ENCODE results near the gene LSM7. TPM values are rescaled to one million over a fixed set of nuclear protein-coding genes. Genes with fewer than 3 reads are reported as not detected.

The LSM7 gene
- total RNA-seq, 6 experiments from 2014 or later: 92.1 to 137 (median 118) TPM

GRCh38 chr19:2275588-2276428 is 52.6 kb downstream of the LSM7 start:
- Mint-ChIP-seq H3K9me3 (no peaks in the 10 kb centered on the region), H3K36me3 (ENCODE audit: low read depth) (peaks cover 30% of the 10 kb centered on the region), H3K4me1 (ENCODE audit: low read depth) (peaks cover 36% of the 10 kb centered on the region), H3K4me3 (no peak overlapping the region), H3K27ac (no peak overlapping the region), H3K27me3 (ENCODE audit: insufficient read depth) (peaks cover 26% of the 10 kb centered on the region)
- DNase-seq: no peak
- no peak for TF ChIP-seq CTCF (IDR thresholded peaks at IDR 0.05)

GRCh38 chr19:2274931-2275535 is 53.4 kb downstream of the LSM7 start:
- H3K4me1 Mint-ChIP-seq (ENCODE audit: low read depth): peaks cover 36% of the 10 kb centered on the region
- peaks cover 29% of the 10 kb centered on the region for H3K27me3 Mint-ChIP-seq (ENCODE audit: insufficient read depth)
- peak overlapping the region; percentile 71 for H3K4me3 Mint-ChIP-seq
- TF ChIP-seq CTCF (IDR thresholded peaks at IDR 0.05): peak; percentile 78
- peaks cover 30% of the 10 kb centered on the region for H3K36me3 Mint-ChIP-seq (ENCODE audit: low read depth)
- H3K27ac Mint-ChIP-seq: peak overlapping the region; percentile 73
- H3K9me3 Mint-ChIP-seq: no peaks in the 10 kb centered on the region
- peak; percentile 70 for DNase-seq

- no peaks in the 10 kb centered on the region for H3K9me3 Mint-ChIP-seq
- H3K4me1 Mint-ChIP-seq (ENCODE audit: low read depth): peaks cover 36% of the 10 kb centered on the region
- H3K36me3 Mint-ChIP-seq (ENCODE audit: low read depth): peaks cover 34% of the 10 kb centered on the region
- H3K27ac Mint-ChIP-seq: peak overlapping the region; percentile 82
- no peak for TF ChIP-seq CTCF (IDR thresholded peaks at IDR 0.05)
- peak overlapping the region; percentile 74 for H3K4me3 Mint-ChIP-seq
- H3K27me3 Mint-ChIP-seq (ENCODE audit: insufficient read depth): peaks cover 32% of the 10 kb centered on the region
- no peak for DNase-seq
Measured at GRCh38 chr19:2274185-2274711, 54.1 kb downstream of the LSM7 start.

- DNase-seq: peak; percentile 40
- peaks cover 30% of the 10 kb centered on the region for H3K27me3 Mint-ChIP-seq (ENCODE audit: insufficient read depth)
- peak; percentile 100 for TF ChIP-seq CTCF (IDR thresholded peaks at IDR 0.05)
- peak overlapping the region; percentile 74 for H3K4me3 Mint-ChIP-seq
- no peaks in the 10 kb centered on the region for H3K9me3 Mint-ChIP-seq
- H3K27ac Mint-ChIP-seq: peak overlapping the region; percentile 82
- peaks cover 36% of the 10 kb centered on the region for H3K4me1 Mint-ChIP-seq (ENCODE audit: low read depth)
- peaks cover 34% of the 10 kb centered on the region for H3K36me3 Mint-ChIP-seq (ENCODE audit: low read depth)
Measured at GRCh38 chr19:2273356-2274184, 54.8 kb downstream of the LSM7 start.

Other genes with a start within 250 kb of the LSM7 start
- 10 to 100 TPM; 47.1 to 52.6 (median 51.2) TPM for gene MOB3A, start 232.3 kb downstream of the LSM7 start, total RNA-seq (2021; fragmentation: NEBNext Ultra II Directional; extraction: Animal tissue kit (Norgen Biotek cat#: 25700))
- gene IZUMO4, start 231.7 kb downstream of the LSM7 start, total RNA-seq (2021; fragmentation: NEBNext Ultra II Directional; extraction: Animal tissue kit (Norgen Biotek cat#: 25700)): 1 to 10 TPM in 5 of 6 experiments, under 1 TPM in 1; 0.68 to 1.9 (median 1.5) TPM
- gene AP3D1, start 177.0 kb downstream of the LSM7 start, total RNA-seq (2021; fragmentation: NEBNext Ultra II Directional; extraction: Animal tissue kit (Norgen Biotek cat#: 25700)): 100 to 1,000 TPM; 139 to 169 (median 151) TPM
- gene DOT1L, start 164.7 kb downstream of the LSM7 start, total RNA-seq (2021; fragmentation: NEBNext Ultra II Directional; extraction: Animal tissue kit (Norgen Biotek cat#: 25700)): 10 to 100 TPM; 18.5 to 22.9 (median 21.3) TPM
- 10 to 100 TPM; 45.9 to 57.3 (median 50.2) TPM for gene PLEKHJ1, start 92.3 kb downstream of the LSM7 start, total RNA-seq (2021; fragmentation: NEBNext Ultra II Directional; extraction: Animal tissue kit (Norgen Biotek cat#: 25700))
- 10 to 100 TPM; 48.7 to 60.6 (median 54.8) TPM for gene SF3A2, start 91.8 kb downstream of the LSM7 start, total RNA-seq (2021; fragmentation: NEBNext Ultra II Directional; extraction: Animal tissue kit (Norgen Biotek cat#: 25700))
- gene AMH, start 79.3 kb downstream of the LSM7 start, total RNA-seq (2021; fragmentation: NEBNext Ultra II Directional; extraction: Animal tissue kit (Norgen Biotek cat#: 25700)): 1 to 10 TPM in 5 of 6 experiments, under 1 TPM in 1; 0.98 to 2.3 (median 1.4) TPM
- under 1 TPM; 0.27 to 0.99 (median 0.72) TPM for gene JSRP1, start 72.2 kb downstream of the LSM7 start, total RNA-seq (2021; fragmentation: NEBNext Ultra II Directional; extraction: Animal tissue kit (Norgen Biotek cat#: 25700))
- gene PEAK3, start 46.4 kb downstream of the LSM7 start, total RNA-seq (2021; fragmentation: NEBNext Ultra II Directional; extraction: Animal tissue kit (Norgen Biotek cat#: 25700)): under 1 TPM; 0.07 to 0.53 (median 0.36) TPM
- not detected for gene LINGO3, start 20.4 kb downstream of the LSM7 start, total RNA-seq (2021; fragmentation: NEBNext Ultra II Directional; extraction: Animal tissue kit (Norgen Biotek cat#: 25700))
- 10 to 100 TPM; 32.9 to 41.8 (median 33.9) TPM for gene SPPL2B, start 98 bp upstream of the LSM7 start, total RNA-seq (2021; fragmentation: NEBNext Ultra II Directional; extraction: Animal tissue kit (Norgen Biotek cat#: 25700))
- gene TMPRSS9, start 31.7 kb upstream of the LSM7 start, total RNA-seq (2021; fragmentation: NEBNext Ultra II Directional; extraction: Animal tissue kit (Norgen Biotek cat#: 25700)): not detected
- 100 to 1,000 TPM in 3 of 6 experiments, 10 to 100 TPM in 3; 87.2 to 124 (median 98.8) TPM for gene TIMM13, start 99.0 kb upstream of the LSM7 start, total RNA-seq (2021; fragmentation: NEBNext Ultra II Directional; extraction: Animal tissue kit (Norgen Biotek cat#: 25700))
- gene LMNB2, start 128.4 kb upstream of the LSM7 start, total RNA-seq (2021; fragmentation: NEBNext Ultra II Directional; extraction: Animal tissue kit (Norgen Biotek cat#: 25700)): 100 to 1,000 TPM in 5 of 6 experiments, 10 to 100 TPM in 1; 77.6 to 131 (median 121) TPM
- gene GADD45B, start 147.5 kb upstream of the LSM7 start, total RNA-seq (2021; fragmentation: NEBNext Ultra II Directional; extraction: Animal tissue kit (Norgen Biotek cat#: 25700)): 10 to 100 TPM; 35.5 to 55.7 (median 39.1) TPM